RKO (cell line): ENCODE measurements around the gene LPAR3.

ENCODE experiments used
- DNase-seq: peaks from one replicate; pipeline ENCODE4 v3.0.0-alpha.2; 2016; ENCODE audit warnings: low spot score

LPAR3 gene

DNA sequence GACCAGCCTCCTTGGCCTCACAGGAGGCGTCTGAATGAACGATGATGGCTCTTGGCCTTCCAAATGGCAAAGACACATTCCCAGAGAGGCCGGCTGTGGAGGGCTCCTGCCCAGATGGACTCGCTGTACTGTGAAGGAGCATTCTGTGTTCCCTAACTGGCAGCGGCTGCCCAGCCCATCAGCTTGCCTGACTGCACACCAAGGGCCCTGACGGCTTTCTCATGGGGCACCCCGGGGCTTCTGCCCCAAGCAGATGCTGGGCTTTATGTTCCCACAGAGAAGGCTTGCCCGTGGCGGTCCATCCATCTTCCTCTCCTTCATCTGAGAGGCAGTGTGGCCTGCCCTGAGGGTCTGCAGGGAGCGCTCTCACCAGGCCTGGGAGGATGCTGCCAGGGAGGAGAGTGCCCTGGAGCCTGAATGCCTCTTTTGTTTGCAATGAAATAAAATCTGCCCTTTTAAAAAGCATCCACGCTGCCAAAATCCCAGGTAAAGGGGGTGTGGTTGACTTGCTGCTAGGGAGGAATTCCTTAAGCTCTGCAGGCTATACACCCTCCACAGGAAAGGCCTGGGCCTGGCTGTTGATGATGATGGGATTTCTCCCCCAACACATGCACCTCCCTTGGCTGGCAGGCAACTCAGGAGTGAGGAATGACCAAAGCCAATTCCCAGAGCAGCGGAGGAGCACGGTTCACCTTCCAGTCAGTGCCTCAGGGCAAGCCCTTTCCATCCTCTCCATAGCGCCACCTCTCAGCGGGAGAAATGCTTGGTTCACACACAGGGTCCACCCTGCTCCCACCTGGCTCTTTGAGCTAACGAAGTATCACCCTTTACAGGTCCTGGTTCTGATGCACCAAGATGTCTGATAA, 118.1 kb downstream of the LPAR3 start:
- DNase-seq, result no peak

DNA sequence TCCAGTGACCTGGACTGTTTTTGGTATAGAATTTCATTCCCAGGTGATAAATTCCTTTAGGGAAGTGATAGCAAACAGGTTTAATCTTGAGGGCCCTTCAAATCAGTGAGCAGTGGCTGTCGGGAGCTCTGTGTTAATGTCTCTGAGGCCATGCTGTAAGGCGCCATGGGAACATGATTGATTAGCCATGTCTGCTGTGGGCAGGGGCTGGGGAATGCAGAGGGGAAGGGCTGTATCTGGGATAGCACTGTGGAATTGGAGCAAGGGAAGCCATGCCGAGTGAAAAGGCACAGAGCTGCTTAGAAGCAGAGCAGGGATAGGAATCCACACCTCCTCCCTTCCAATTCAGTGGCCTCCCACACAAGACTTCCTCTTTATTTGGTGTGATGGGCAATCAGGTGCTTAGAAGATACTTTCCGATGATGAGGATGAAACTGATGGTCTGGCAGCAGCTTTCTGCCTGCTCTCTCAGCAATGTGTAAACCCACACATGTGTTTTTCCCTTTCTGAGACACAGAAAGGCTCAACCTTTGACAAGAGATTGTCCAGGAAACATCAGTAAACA, 119.0 kb downstream of the LPAR3 start:
- no peak for DNase-seq

DNA sequence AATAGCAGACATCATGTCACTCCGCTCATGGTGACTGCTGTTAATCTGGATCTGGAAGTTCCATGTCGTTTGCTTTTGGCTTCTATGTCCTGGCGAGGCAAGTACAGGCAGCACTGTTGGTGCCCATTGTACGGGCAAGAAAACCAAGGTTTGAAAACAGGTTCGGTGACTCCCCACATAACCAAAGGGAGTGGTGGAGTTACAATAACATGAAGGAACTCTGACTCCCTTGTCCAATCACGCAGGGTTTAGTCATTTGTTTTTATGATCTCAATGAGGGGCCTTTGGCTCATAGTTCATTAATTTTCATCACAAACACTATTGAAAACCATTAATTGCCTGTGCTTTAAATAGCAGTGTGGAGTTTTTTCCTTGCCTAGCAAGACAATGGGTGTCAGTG, 119.8 kb downstream of the LPAR3 start:
- DNase-seq, result no peak

GRCh38 chr1:84772428-84772943, 120.5 kb downstream of the LPAR3 start:
- peak; percentile 72 for DNase-seq

DNA sequence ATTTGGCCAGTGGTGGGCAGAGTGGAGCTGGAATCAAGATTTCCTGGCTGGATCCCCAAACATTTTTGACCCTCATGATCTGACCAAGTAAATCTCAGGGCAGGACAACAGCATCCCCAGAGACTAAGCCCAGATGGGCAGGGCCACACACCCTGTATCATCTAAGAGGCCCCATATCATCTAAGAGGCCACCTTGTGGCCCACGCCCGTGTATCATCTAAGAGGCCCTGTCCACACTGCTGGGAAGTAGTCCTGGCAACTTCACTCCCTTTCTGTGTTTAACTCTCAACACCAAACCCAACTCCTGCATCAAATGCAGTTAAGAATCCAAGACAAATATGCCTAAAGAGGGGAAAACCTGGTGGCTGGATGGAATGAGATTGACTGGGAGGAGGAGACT, 121.1 kb downstream of the LPAR3 start:
- no peak for DNase-seq

DNA sequence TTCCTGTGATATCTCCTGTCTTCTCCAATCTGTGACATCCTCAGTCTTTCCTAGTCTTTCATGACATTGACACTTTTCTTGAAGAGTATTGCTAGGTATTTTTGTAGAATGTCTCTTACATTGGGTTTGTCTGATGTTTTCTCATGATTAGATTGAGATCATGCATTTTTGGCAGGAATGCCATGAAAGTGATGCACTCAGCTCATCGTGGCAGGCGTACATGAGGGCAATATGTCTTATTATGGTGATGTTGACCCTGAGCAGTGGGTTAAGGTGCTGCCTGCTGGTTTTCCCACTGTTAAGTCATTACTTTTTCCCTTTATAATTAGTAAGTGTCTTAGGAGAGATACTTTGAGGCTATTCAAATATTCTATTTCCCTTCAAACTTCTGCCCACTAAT, 122.5 kb downstream of the LPAR3 start:
- no peak for DNase-seq

DNA sequence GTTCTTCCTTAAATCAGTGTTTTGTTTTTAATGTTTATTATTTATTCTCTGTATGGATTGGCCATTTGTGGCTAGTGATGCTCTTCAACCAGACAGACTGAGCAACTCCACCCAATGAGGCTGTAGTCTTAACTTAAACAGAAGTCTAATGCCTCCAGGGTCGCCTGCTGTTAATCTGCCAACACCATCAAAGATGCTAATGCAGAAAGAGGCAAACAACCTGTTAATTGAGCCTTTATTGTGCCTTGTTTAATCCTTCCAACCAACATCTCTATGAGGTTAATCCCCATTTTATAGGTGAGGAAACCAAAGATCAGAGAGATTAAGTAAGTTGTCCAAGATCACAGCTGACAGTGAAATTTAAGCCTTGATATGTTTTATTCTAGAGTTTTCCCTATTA, 123.4 kb downstream of the LPAR3 start:
- no peak for DNase-seq

GRCh38 chr1:84768634-84769033, 124.4 kb downstream of the LPAR3 start:
- no peak for DNase-seq

DNA sequence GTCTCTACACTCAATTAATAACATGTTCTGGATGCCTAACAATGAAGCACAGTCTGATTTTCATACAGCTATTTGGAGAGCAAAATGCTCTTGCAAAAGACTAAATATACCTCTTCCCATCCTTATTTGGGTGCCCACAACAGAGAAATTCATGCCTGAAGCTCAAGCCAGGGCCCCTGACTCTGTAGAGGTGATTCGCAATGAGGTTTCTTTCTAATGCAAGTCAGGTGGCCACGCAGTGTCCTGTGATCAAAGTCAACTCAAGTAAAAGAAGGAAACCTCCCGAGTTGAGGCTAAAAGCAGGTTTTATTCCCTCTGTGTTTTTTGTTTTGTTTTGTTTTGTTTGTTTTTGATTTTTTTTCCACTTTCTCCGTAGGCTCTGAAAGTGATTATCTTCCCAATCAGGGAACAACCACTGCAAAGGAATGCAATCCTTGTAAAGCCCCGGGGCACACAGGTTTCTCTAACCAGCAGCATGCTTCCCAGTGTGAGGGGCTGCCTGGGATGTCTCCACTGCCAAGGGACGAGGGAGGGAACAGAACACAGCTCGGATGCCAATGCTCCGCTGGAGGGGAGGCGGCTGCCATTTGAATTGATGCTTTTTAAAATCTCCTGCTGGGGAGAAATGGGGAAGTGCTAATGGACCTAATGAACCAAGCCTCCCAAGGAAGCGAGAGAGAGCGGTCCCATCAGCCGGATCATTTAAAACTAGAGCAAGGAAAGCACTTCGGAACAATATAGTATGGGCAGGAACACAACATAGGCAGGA, 128.9 kb downstream of the LPAR3 start:
- no peak for DNase-seq

GRCh38 chr1:84762664-84763063, 130.3 kb downstream of the LPAR3 start:
- DNase-seq, result no peak
